ENCODE results near the gene LEFTY1.

LEFTY1 gene

GRCh38 chr1:225885336-225885735, 3.6 kb downstream of the LEFTY1 start:
- no peak overlapping the region for H3K4me3 ChIP-seq (ENCODE audit: low read depth, low read length)
- TF ChIP-seq CTCF (IDR thresholded peaks at IDR 0.05; ENCODE audit: low read depth, low read length), result no peak

GRCh38 chr1:225883616-225884265, 5.2 kb downstream of the LEFTY1 start:
- H3K4me3 ChIP-seq (ENCODE audit: low read depth, low read length), result no peak overlapping the region
- TF ChIP-seq CTCF (IDR thresholded peaks at IDR 0.05; ENCODE audit: low read depth, low read length), result no peak

GRCh38 chr1:225882694-225883615, 6.0 kb downstream of the LEFTY1 start:
- TF ChIP-seq CTCF (IDR thresholded peaks at IDR 0.05; ENCODE audit: low read depth, low read length), result no peak
- H3K4me3 ChIP-seq (ENCODE audit: low read depth, low read length), result peak overlapping the region; percentile 93

- peak; percentile 23; the same call in 1 of the 2 replicates for TF ChIP-seq CTCF (IDR thresholded peaks at IDR 0.05; ENCODE audit: low read depth, low read length)
Measured at GRCh38 chr1:225881959-225882693, 6.8 kb downstream of the LEFTY1 start, which contains the start of gene TMEM63A. TSS of gene TMEM63A (minus strand) at chr1:225882380. CDS start at chr1:225877580, 4,800 bp downstream.

GRCh38 chr1:225881081-225881958, 7.6 kb downstream of the LEFTY1 start:
- TF ChIP-seq CTCF (IDR thresholded peaks at IDR 0.05; ENCODE audit: low read depth, low read length), result no peak
- peak overlapping the region; percentile 93 for H3K4me3 ChIP-seq (ENCODE audit: low read depth, low read length)

More at GRCh38 chr1:225881959-225882693, 6.8 kb downstream of the LEFTY1 start, which contains the start of gene TMEM63A:
- H3K4me3 ChIP-seq (ENCODE audit: low read depth, low read length), result peak within 1 kb of the TSS; percentile 93

GRCh38 chr1:225880636-225881035, 8.3 kb downstream of the LEFTY1 start:
- H3K4me3 ChIP-seq (ENCODE audit: low read depth, low read length), result peak overlapping the region; percentile 93; the same call in 1 of the 2 replicates
- no peak for TF ChIP-seq CTCF (IDR thresholded peaks at IDR 0.05; ENCODE audit: low read depth, low read length)

Measured in WI38 (cell line).